SK-N-SH treated with all-trans-retinoic acid at 6 μM for 48 hours (cell line): ENCODE results near the gene APOBEC4.

Experiments
- ATAC-seq: fragments of 200-7000 bp; cut with Tn5 transposase; 3 replicates; pipeline ENCODE4 v1.9.1; 2020; ENCODE audit warnings: mild to moderate bottlenecking, moderate library complexity
- ARNTL ChIP-seq: fragments of 450-650 bp; formaldehyde crosslinking; IDR thresholded peaks from 2 replicates; pipeline ENCODE4 v1.5.0; 2020; ENCODE audit warnings: low read depth, mild to moderate bottlenecking, moderate library complexity, borderline replicate concordance
- BACH2 ChIP-seq: fragments of 250-450 bp; sonication (Bioruptor Pico); IDR thresholded peaks from 2 replicates; pipeline ENCODE4 v1.9.0; 2021; ENCODE audit warnings: mild to moderate bottlenecking, borderline replicate concordance
- CSDC2 ChIP-seq: fragments of 250-450 bp; sonication (Bioruptor Pico); IDR thresholded peaks from 2 replicates; pipeline ENCODE4 v1.5.0; 2020; ENCODE audit warnings: mild to moderate bottlenecking, moderate library complexity
- ESRRG ChIP-seq: fragments of 250-450 bp; sonication (Bioruptor Pico); IDR thresholded peaks from 2 replicates; pipeline ENCODE4 v1.6.1; 2021; ENCODE audit warnings: mild to moderate bottlenecking
- ISL1 ChIP-seq: fragments of 250-450 bp; sonication (Bioruptor Pico); IDR thresholded peaks from 2 replicates; pipeline ENCODE4 v2.1.2; 2022; ENCODE audit warnings: mild to moderate bottlenecking, moderate library complexity
- OSR1 ChIP-seq: fragments of 250-450 bp; sonication (Bioruptor Pico); IDR thresholded peaks from 2 replicates; pipeline ENCODE4 v1.8.0; 2022; ENCODE audit warnings: moderate library complexity, mild to moderate bottlenecking, inconsistent platforms
- RARB ChIP-seq: fragments of 250-450 bp; sonication (Bioruptor Pico); IDR thresholded peaks from 2 replicates; pipeline ENCODE4 v1.8.0; 2021; ENCODE audit warnings: mild to moderate bottlenecking, moderate library complexity
- SNAI2 ChIP-seq: fragments of 250-450 bp; sonication (Bioruptor Pico); IDR thresholded peaks from 2 replicates; pipeline ENCODE4 v1.5.0; 2020; ENCODE audit warnings: mild to moderate bottlenecking, moderate library complexity
- TCF4 ChIP-seq: fragments of 250-450 bp; sonication (Bioruptor Pico); IDR thresholded peaks from 2 replicates; pipeline ENCODE4 v1.8.0; 2021; ENCODE audit warnings: mild to moderate bottlenecking, moderate library complexity, borderline replicate concordance
- TOX ChIP-seq: fragments of 250-450 bp; sonication (Bioruptor Pico); IDR thresholded peaks from 2 replicates; pipeline ENCODE4 v1.8.0; 2021; ENCODE audit warnings: mild to moderate bottlenecking, moderate library complexity, borderline replicate concordance
- TSHZ2 ChIP-seq: fragments of 250-450 bp; sonication (Bioruptor Pico); IDR thresholded peaks from 2 replicates; pipeline ENCODE4 v1.5.0; 2020; ENCODE audit warnings: mild to moderate bottlenecking, moderate library complexity
- ZC3H10 ChIP-seq: fragments of 250-450 bp; sonication (Bioruptor Pico); IDR thresholded peaks from 2 replicates; pipeline ENCODE4 v1.5.1; 2021; ENCODE audit warnings: mild to moderate bottlenecking, moderate library complexity
- ZFP3 ChIP-seq: fragments of 250-450 bp; sonication (Bioruptor Pico); IDR thresholded peaks from 2 replicates; pipeline ENCODE4 v1.5.0; 2020; ENCODE audit warnings: mild to moderate bottlenecking, moderate library complexity
- ZFP30 ChIP-seq: fragments of 450-650 bp; formaldehyde crosslinking; IDR thresholded peaks from 2 replicates; pipeline ENCODE4 v1.5.0; 2022; ENCODE audit warnings: mild to moderate bottlenecking, moderate library complexity
- TF ChIP-seq, protein P1 (sequence below): fragments of 250-450 bp; sonication (Bioruptor Pico); IDR thresholded peaks from 2 replicates; pipeline ENCODE4 v1.8.0; 2021; ENCODE audit warnings: low read depth, mild to moderate bottlenecking, moderate library complexity, borderline replicate concordance
- TF ChIP-seq, protein P2 (sequence below): fragments of 250-450 bp; sonication (Bioruptor Pico); IDR thresholded peaks from 2 replicates; pipeline ENCODE4 v1.5.1; 2020; ENCODE audit warnings: low read depth, mild to moderate bottlenecking, moderate library complexity
- TF ChIP-seq, protein P3 (sequence below): fragments of 250-450 bp; sonication (Bioruptor Pico); IDR thresholded peaks from 2 replicates; pipeline ENCODE4 v1.8.0; 2020; ENCODE audit warnings: mild to moderate bottlenecking, moderate library complexity, borderline replicate concordance

APOBEC4 gene

GRCh38 chr1:183655562-183656075 lies 2.5 kb upstream of the APOBEC4 start:
- TF ChIP-seq ZFP30 (CRISPR knock-in tag) (no peak), ZC3H10 (CRISPR knock-in tag) (no peak), ARNTL (CRISPR knock-in tag) (no peak), OSR1 (peak; percentile 87; the same call in 1 of the 2 replicates)
- TF ChIP-seq, protein P1, sequence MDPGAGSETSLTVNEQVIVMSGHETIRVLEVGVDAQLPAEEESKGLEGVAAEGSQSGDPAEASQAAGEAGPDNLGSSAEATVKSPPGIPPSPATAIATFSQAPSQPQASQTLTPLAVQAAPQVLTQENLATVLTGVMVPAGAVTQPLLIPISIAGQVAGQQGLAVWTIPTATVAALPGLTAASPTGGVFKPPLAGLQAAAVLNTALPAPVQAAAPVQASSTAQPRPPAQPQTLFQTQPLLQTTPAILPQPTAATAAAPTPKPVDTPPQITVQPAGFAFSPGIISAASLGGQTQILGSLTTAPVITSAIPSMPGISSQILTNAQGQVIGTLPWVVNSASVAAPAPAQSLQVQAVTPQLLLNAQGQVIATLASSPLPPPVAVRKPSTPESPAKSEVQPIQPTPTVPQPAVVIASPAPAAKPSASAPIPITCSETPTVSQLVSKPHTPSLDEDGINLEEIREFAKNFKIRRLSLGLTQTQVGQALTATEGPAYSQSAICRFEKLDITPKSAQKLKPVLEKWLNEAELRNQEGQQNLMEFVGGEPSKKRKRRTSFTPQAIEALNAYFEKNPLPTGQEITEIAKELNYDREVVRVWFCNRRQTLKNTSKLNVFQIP (CRISPR knock-in tag) = peak; percentile 81; the same call in 1 of the 2 replicates

DNA sequence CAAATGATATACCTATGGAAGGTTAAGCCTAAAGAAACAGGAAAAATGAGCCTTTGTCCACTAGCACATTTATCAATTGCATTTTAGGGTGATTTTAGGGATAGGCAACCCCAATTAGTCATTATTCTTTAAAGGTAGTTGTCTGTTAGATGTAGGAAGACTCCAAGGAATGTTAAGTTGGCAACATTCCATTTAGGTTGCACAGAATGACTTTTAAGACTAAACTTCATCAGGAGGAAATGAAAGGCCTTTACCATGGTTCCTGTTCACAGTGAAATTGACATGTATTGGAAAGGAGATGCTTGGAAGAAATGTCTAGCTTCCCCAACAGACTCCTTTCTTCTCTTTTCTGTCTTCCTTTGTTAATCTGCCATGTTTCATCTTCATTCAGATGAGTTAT lies 1.6 kb upstream of the APOBEC4 start:
- no peak for TF ChIP-seq ARNTL (CRISPR knock-in tag)
- TF ChIP-seq, protein P1 (CRISPR knock-in tag) = no peak
- no peak for TF ChIP-seq ISL1 (CRISPR knock-in tag)
- no peak for TF ChIP-seq ESRRG (CRISPR knock-in tag)
- ATAC-seq = peak; percentile 35

More at GRCh38 chr1:183655562-183656075, 2.5 kb upstream of the APOBEC4 start:
- ATAC-seq = peak; percentile 99

GRCh38 chr1:183653876-183654451 lies 848 bp upstream of the APOBEC4 start:
- no peak for ATAC-seq
- no peak for TF ChIP-seq ZC3H10 (CRISPR knock-in tag)
- TF ChIP-seq TCF4 = no peak

DNA sequence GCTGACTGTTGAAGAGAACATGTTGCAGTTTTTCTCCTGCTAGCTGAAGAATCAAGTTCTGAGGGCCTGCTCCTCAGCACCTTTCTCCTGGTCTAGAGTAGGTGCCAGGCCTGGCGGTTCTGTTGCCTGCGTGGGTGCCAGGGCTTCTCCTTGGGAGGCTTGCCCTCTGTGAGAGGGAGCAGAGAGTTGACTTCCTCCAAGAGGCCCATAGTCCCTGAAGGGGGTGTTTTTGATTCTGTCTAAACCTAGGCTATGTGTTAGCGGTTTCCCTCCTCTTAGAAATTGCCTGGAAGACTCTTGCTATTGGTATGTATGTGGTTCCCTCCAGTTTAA lies 312 bp upstream of the APOBEC4 start:
- no peak for ATAC-seq
- no peak for TF ChIP-seq CSDC2 (CRISPR knock-in tag)
- TF ChIP-seq, protein P1 (CRISPR knock-in tag) = no peak
- TF ChIP-seq, protein P2, sequence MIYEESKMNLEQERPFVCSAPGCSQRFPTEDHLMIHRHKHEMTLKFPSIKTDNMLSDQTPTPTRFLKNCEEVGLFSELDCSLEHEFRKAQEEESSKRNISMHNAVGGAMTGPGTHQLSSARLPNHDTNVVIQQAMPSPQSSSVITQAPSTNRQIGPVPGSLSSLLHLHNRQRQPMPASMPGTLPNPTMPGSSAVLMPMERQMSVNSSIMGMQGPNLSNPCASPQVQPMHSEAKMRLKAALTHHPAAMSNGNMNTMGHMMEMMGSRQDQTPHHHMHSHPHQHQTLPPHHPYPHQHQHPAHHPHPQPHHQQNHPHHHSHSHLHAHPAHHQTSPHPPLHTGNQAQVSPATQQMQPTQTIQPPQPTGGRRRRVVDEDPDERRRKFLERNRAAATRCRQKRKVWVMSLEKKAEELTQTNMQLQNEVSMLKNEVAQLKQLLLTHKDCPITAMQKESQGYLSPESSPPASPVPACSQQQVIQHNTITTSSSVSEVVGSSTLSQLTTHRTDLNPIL (CRISPR knock-in tag) = no peak
- TF ChIP-seq RARB = no peak
- TF ChIP-seq, protein P3, sequence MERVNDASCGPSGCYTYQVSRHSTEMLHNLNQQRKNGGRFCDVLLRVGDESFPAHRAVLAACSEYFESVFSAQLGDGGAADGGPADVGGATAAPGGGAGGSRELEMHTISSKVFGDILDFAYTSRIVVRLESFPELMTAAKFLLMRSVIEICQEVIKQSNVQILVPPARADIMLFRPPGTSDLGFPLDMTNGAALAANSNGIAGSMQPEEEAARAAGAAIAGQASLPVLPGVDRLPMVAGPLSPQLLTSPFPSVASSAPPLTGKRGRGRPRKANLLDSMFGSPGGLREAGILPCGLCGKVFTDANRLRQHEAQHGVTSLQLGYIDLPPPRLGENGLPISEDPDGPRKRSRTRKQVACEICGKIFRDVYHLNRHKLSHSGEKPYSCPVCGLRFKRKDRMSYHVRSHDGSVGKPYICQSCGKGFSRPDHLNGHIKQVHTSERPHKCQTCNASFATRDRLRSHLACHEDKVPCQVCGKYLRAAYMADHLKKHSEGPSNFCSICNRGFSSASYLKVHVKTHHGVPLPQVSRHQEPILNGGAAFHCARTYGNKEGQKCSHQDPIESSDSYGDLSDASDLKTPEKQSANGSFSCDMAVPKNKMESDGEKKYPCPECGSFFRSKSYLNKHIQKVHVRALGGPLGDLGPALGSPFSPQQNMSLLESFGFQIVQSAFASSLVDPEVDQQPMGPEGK (CRISPR knock-in tag) = no peak
- TF ChIP-seq BACH2 = no peak
- no peak for TF ChIP-seq ISL1 (CRISPR knock-in tag)
- TF ChIP-seq TOX (CRISPR knock-in tag) = no peak
- TF ChIP-seq ZFP3 (CRISPR knock-in tag) = no peak
- no peak for TF ChIP-seq SNAI2
- no peak for TF ChIP-seq OSR1
- no peak for TF ChIP-seq TSHZ2
